GM19455 (cell line): Measurements from ENCODE around the gene KRTAP10-2.
"Not testable (repeated sequence)": the region's sequence is repeated elsewhere in the genome, so short reads cannot be mapped to it uniquely, and the experiment has no call there.

Experiments
- ATAC-seq: cut with Tn5 transposase; IDR thresholded peaks from one replicate; pipeline ENCODE4 v1.9.1; 2021; ENCODE audit not compliant: unreplicated experiment

The KRTAP10-2 gene

GRCh38 chr21:44551340-44551961 lies at the start of gene KRTAP10-2:
Gene KRTAP10-2 (minus strand): TSS chr21:44551505. CDS start chr21:44551458, 47 bp downstream.
- ATAC-seq = no peak

GRCh38 chr21:44601091-44601490 lies 49.8 kb upstream of the KRTAP10-2 start:
- ATAC-seq = not testable (repeated sequence)

GRCh38 chr21:44600118-44600978 lies 49.0 kb upstream of the KRTAP10-2 start, which contains the start of gene KRTAP10-7:
Gene KRTAP10-7 (plus strand): TSS chr21:44600597. CDS start chr21:44600622, 25 bp downstream.
- ATAC-seq = not testable (repeated sequence)

GRCh38 chr21:44599264-44600029 lies 48.1 kb upstream of the KRTAP10-2 start:
- no peak for ATAC-seq

- no peak for ATAC-seq
These were observed 46.8 kb upstream of the KRTAP10-2 start for GRCh38 chr21:44598061-44598460.

GRCh38 chr21:44596068-44596725 lies 44.9 kb upstream of the KRTAP10-2 start:
- no peak for ATAC-seq

- no peak for ATAC-seq
These were observed 44.2 kb upstream of the KRTAP10-2 start for GRCh38 chr21:44595524-44595923.

GRCh38 chr21:44594406-44594916 lies 43.2 kb upstream of the KRTAP10-2 start:
- no peak for ATAC-seq

GRCh38 chr21:44593598-44594405 lies 42.5 kb upstream of the KRTAP10-2 start:
- no peak for ATAC-seq

- no peak for ATAC-seq
These were observed 41.4 kb upstream of the KRTAP10-2 start, which contains the start of gene KRTAP10-6 for GRCh38 chr21:44592446-44593311. Gene KRTAP10-6 (minus strand): TSS chr21:44592505. CDS start chr21:44592484, 21 bp downstream.

GRCh38 chr21:44591801-44592130 lies 40.5 kb upstream of the KRTAP10-2 start:
- ATAC-seq = not testable (repeated sequence)

GRCh38 chr21:44590897-44591800 lies 39.8 kb upstream of the KRTAP10-2 start:
- not testable (repeated sequence) for ATAC-seq

GRCh38 chr21:44590311-44590721 lies 39.0 kb upstream of the KRTAP10-2 start:
- no peak for ATAC-seq

GRCh38 chr21:44589586-44590305 lies 38.4 kb upstream of the KRTAP10-2 start:
- no peak for ATAC-seq

GRCh38 chr21:44589094-44589493 lies 37.8 kb upstream of the KRTAP10-2 start:
- ATAC-seq = no peak

GRCh38 chr21:44585892-44586291 lies 34.6 kb upstream of the KRTAP10-2 start:
- ATAC-seq = no peak

- ATAC-seq = no peak
These were observed 32.5 kb upstream of the KRTAP10-2 start for GRCh38 chr21:44583800-44584147.
